Stomach smooth muscle (tissue), 2 donors: ENCODE results near the gene TMEM14B.
A peak's percentile ranks its signal among the peaks of the same experiment; 100 is the strongest.
"Not testable (repeated sequence)": the region's sequence is repeated elsewhere in the genome, so short reads cannot be mapped to it uniquely, and the experiment has no call there.

ENCODE experiments used
- H3K27ac ChIP-seq: one replicate; pipeline ENCODE4 v1.7.0; 2013; ENCODE audit warnings: mild to moderate bottlenecking, low read length, inconsistent platforms
- H3K27me3 ChIP-seq, 2 donors: one replicate each; pipeline ENCODE4 v1.7.0; 2013; ENCODE audit warnings: low read length in 2 of 2; ENCODE audit not compliant: insufficient read depth in 2 of 2, control insufficient read depth in 1 of 2
- H3K36me3 ChIP-seq, 2 donors: one replicate each; pipeline ENCODE4 v1.7.0; 2013; ENCODE audit warnings: low read length in 2 of 2; ENCODE audit not compliant: control insufficient read depth in 2 of 2, insufficient read depth in 2 of 2
- H3K4me1 ChIP-seq: one replicate; pipeline ENCODE4 v1.7.0; 2013; ENCODE audit warnings: low read length; ENCODE audit not compliant: control insufficient read depth, insufficient read depth
- H3K4me3 ChIP-seq, 2 donors: one replicate each; pipeline ENCODE4 v1.7.0; 2013; ENCODE audit warnings: low read length in 2 of 2
- H3K9ac ChIP-seq, 2 donors: one replicate each; pipeline ENCODE4 v1.7.0; 2013; ENCODE audit warnings: low read length in 2 of 2, mild to moderate bottlenecking in 1 of 2
- H3K9me3 ChIP-seq, 2 donors: one replicate each; pipeline ENCODE4 v1.7.0; 2013; ENCODE audit warnings: low read length in 2 of 2; ENCODE audit not compliant: control insufficient read depth in 2 of 2
- donor health status: healthy.
- donor health status: Pancreatic carcinoma.

TMEM14B gene

GRCh38 chr6:10745116-10745515 lies 2.5 kb upstream of the TMEM14B start:
- no peak overlapping the region for H3K27ac ChIP-seq
- no peak overlapping the region for H3K4me3 ChIP-seq
- no peaks in the 10 kb centered on the region for H3K27me3 ChIP-seq
- H3K4me1 ChIP-seq: peaks cover 22% of the 10 kb centered on the region
- H3K36me3 ChIP-seq: peaks cover 8 to 11% of the 10 kb centered on the region in 2 donors
- no peak overlapping the region for H3K9ac ChIP-seq
- H3K9me3 ChIP-seq: no peaks in the 10 kb centered on the region

- Histone ChIP-seq H3K27ac (peak overlapping the region; percentile 59), H3K36me3 (peaks cover 15 to 18% of the 10 kb centered on the region in 2 donors), H3K4me1 (peaks cover 22% of the 10 kb centered on the region), H3K9ac (peak overlapping the region; percentile 73 to 78), H3K4me3 (peak overlapping the region; percentile 88 to 93), H3K27me3 (no peaks in the 10 kb centered on the region), H3K9me3 (no peaks in the 10 kb centered on the region)
Observed at GRCh38 chr6:10746915-10747250, 722 bp upstream of the TMEM14B start.

- Histone ChIP-seq H3K27ac (no peak overlapping the region), H3K9me3 (no peaks in the 10 kb centered on the region), H3K36me3 (peaks cover 24 to 26% of the 10 kb centered on the region in 2 donors), H3K27me3 (no peaks in the 10 kb centered on the region), H3K4me3 (peak overlapping the region in 1 of 2 donors; percentile 93), H3K4me1 (peaks cover 22% of the 10 kb centered on the region), H3K9ac (no peak overlapping the region)
Observed at GRCh38 chr6:10749734-10750133, 2.1 kb downstream of the TMEM14B start.

DNA sequence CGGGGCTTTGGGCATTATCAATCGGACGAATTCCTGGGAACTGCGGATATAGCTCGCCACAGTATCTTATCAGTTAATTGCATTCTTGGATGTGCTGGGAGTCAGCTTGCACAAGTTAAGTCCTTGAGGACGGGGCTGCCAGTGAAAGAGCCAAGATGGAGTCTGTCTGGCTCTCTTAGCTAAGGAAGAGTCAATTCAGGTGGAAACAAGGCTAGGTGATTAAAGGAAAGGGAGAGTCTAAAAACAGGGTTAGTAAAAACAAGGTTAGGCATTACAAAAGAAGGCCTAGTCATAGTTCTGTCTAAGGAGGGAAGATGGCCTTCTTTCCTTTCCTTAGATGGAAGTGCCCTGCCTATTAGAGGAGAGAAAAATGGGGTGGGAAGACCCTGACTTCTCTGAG lies 3.0 kb downstream of the TMEM14B start:
- not testable (repeated sequence) for H3K27ac ChIP-seq, H3K4me3 ChIP-seq, H3K9me3 ChIP-seq, H3K9ac ChIP-seq, H3K27me3 ChIP-seq
- H3K36me3 ChIP-seq: peaks cover 24% of the 10 kb centered on the region in 2 donors
- peaks cover 22% of the 10 kb centered on the region for H3K4me1 ChIP-seq

- not testable (repeated sequence) for H3K9me3 ChIP-seq
- peaks cover 24% of the 10 kb centered on the region in 2 donors for H3K36me3 ChIP-seq
- H3K4me1 ChIP-seq: peaks cover 22% of the 10 kb centered on the region
Observed at GRCh38 chr6:10751757-10752156, 4.2 kb downstream of the TMEM14B start.

DNA sequence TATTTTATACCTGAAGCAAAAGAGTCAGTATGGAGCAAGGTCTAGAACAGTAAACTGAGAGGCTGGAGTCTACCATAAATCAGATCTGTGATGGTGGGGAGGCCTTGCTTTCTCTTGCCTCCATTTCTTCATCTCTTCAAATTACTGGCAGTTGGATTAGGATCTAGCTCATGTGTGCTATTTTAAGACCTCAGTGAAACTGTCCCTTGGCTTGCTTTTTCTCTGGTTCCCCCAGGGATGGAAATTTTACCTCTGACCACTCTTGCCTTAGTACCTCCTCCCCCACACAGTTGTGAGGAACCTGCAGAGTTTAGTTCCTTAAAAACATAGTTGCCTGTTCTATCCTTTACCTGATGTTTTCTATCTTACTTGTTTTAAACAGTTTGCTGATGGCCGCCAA lies 8.5 kb downstream of the TMEM14B start:
- Histone ChIP-seq H3K9ac (no peak overlapping the region), H3K36me3 (peaks cover 17 to 25% of the 10 kb centered on the region in 2 donors), H3K27me3 (no peaks in the 10 kb centered on the region), H3K9me3 (no peaks in the 10 kb centered on the region), H3K27ac (no peak overlapping the region), H3K4me1 (no peaks in the 10 kb centered on the region), H3K4me3 (no peak overlapping the region)

More at GRCh38 chr6:10751757-10752156, 4.2 kb downstream of the TMEM14B start:
- not testable (repeated sequence) for H3K27ac ChIP-seq, H3K4me3 ChIP-seq, H3K27me3 ChIP-seq, H3K9ac ChIP-seq

DNA sequence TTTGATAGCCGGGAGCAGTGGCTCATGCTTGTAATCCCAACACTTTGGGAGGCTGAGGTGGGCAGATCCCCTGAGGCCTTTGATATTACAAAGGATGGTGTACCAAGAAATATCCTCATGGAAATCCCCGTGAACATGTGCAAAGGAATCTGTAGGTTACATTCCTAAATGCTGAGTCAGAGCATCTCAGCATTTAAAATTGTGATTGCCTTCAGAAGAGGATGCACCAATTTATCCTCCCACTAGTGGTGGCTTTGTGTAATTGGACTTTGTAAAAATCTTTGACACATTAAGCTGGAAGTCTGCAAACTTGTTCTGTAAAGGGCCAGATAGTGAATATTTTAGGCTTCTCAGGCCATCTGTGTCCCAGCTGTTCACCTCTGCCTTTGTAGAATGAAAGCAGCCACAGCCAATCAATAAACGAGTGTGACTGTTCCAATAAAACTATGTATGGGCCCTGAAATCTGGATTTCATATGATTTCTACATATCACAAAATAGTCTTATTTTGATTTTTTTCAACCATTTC lies 11.8 kb downstream of the TMEM14B start:
- Histone ChIP-seq H3K9ac (no peak overlapping the region), H3K9me3 (no peaks in the 10 kb centered on the region), H3K36me3 (peaks cover 3 to 10% of the 10 kb centered on the region in 2 donors), H3K4me3 (no peak overlapping the region), H3K27me3 (no peaks in the 10 kb centered on the region), H3K4me1 (no peaks in the 10 kb centered on the region), H3K27ac (no peak overlapping the region)

DNA sequence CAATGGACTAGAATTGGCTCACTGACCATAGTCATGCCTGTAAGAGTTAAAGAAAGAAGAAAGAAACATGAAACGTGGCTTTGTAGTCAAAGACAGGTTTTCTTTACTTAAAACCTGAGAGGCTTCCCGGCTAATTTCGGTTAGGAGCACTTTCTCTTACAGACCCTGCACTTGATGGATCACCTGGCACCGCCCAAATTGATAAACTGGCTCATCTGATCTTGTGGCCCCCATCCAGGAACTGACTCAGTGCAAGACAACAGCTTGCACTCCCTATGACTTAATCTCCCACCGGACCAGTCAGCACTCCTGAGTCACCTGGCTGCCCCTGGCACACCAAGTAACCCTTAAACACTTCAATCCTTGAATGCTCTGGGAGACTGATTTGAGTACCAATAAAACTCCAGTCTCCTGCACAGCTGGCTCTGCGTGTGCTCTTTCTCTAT lies 12.3 kb downstream of the TMEM14B start:
- no peaks in the 10 kb centered on the region for H3K4me1 ChIP-seq
- peaks cover 3 to 5% of the 10 kb centered on the region in 2 donors for H3K36me3 ChIP-seq
- no peaks in the 10 kb centered on the region for H3K27me3 ChIP-seq
- no peaks in the 10 kb centered on the region for H3K9me3 ChIP-seq
- no peak overlapping the region for H3K9ac ChIP-seq
- no peak overlapping the region for H3K27ac ChIP-seq
- H3K4me3 ChIP-seq: no peak overlapping the region

GRCh38 chr6:10763006-10763405 lies 15.4 kb downstream of the TMEM14B start:
- Histone ChIP-seq H3K4me1 (no peaks in the 10 kb centered on the region), H3K9ac (no peak overlapping the region), H3K27ac (no peak overlapping the region)

DNA sequence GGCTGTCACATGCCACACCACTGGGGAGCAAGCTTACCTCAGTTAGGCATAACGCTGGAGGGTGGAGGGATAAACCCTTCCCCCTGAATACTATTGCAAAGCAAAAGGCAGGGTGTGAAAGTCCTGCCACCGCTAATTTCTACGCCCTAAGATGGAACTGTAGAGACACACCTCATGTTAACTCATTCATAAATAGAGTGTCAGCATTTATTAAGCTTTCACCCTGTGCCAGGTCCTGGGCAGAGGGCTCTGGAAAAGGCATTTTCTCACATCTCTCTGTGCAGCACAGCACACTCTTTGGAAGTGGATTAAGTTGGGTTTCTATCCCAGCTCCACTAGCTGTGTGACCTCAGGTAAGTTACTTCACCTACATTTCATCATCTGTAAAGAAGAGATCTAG lies 21.8 kb downstream of the TMEM14B start:
- Histone ChIP-seq H3K27me3 (no peaks in the 10 kb centered on the region), H3K27ac (no peak overlapping the region), H3K36me3 (peaks cover 11 to 19% of the 10 kb centered on the region in 2 donors), H3K9ac (no peak overlapping the region), H3K4me1 (no peaks in the 10 kb centered on the region), H3K4me3 (no peak overlapping the region), H3K9me3 (no peaks in the 10 kb centered on the region)

More at GRCh38 chr6:10763006-10763405, 15.4 kb downstream of the TMEM14B start:
- no peaks in the 10 kb centered on the region for H3K9me3 ChIP-seq
- H3K4me3 ChIP-seq: no peak overlapping the region
- peaks cover under 1 to 5% of the 10 kb centered on the region in 2 donors for H3K36me3 ChIP-seq
- no peaks in the 10 kb centered on the region for H3K27me3 ChIP-seq

DNA sequence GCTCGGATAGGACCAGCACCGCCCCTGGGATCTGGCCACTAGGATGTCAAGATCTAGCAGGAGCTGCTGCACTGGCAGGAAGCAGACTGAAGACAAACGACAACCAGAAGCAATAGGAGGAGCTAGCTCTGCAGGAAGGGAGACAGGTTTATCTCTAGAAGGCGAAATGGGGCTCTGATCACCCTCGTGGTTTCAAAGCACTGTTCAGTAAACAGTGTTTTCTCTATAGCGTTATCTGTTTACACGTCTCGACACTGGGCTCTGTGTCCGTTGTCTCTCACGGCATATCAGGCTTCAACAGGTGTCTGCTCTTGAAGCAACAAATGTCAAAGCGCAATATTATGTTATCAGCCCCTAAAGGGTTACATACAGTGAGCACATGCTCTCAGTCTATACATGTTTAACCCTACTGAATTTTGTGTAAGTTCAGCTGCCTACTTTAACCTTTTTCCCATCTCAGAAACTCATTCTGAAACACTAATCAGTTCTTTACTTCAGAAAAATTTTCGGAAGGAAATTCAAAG lies 23.8 kb downstream of the TMEM14B start:
- Histone ChIP-seq H3K4me3 (no peak overlapping the region), H3K27me3 (no peaks in the 10 kb centered on the region), H3K36me3 (peaks cover 18% of the 10 kb centered on the region in 2 donors), H3K9ac (no peak overlapping the region), H3K4me1 (no peaks in the 10 kb centered on the region), H3K27ac (no peak overlapping the region), H3K9me3 (no peaks in the 10 kb centered on the region)
